Stomach (tissue), 9 donors: ENCODE data around the gene TFEB. TPM values are rescaled to one million over a fixed set of nuclear protein-coding genes. Genes with fewer than 3 reads are reported as not detected.

ENCODE experiments used
- DNase-seq, 2 donors: peaks; one replicate each; pipeline versions ENCODE4 v3.0.0 to v3.0.0-alpha.2; 2013 to 2019
- H3K27ac ChIP-seq, 5 donors: fragments of 200-600 bp in 4 of 5; sonication (generic) in 4 of 5; one replicate each; pipeline ENCODE4 v1.5.1; 2013 to 2019; ENCODE audit warnings: mild to moderate bottlenecking in 1 of 5, moderate library complexity in 1 of 5
- H3K27me3 ChIP-seq, 3 donors: fragments of 200-600 bp; sonication (generic); one replicate each; pipeline ENCODE4 v1.5.1; 2017 to 2019; ENCODE audit warnings: mixed run types in 1 of 3
- H3K36me3 ChIP-seq, 4 donors: fragments of 200-600 bp; sonication (generic); 1 replicate in 3 of 4; 2 replicates in 1 of 4; pipeline ENCODE4 v1.5.1; 2016 to 2019
- H3K4me1 ChIP-seq, 4 donors: fragments of 200-600 bp; sonication (generic); one replicate each; pipeline ENCODE4 v1.5.1; 2016 to 2019
- H3K4me3 ChIP-seq, 4 donors: fragments of 200-600 bp; sonication (generic) in 3 of 4; one replicate each; pipeline ENCODE4 v1.5.1; 2016 to 2019; ENCODE audit warnings: mild to moderate bottlenecking in 1 of 4
- H3K9me3 ChIP-seq, 4 donors: fragments of 200-600 bp; sonication (generic); one replicate each; pipeline ENCODE4 v1.5.1; 2016 to 2019
- EP300 ChIP-seq: sonication (generic); formaldehyde crosslinking; IDR thresholded peaks from one replicate; pipeline ENCODE4 v1.6.1; 2017; ENCODE audit warnings: antibody characterized with exemption
- POLR2A ChIP-seq, 4 donors: fragments of 450-650 bp; IDR thresholded peaks; one replicate each; pipeline ENCODE4 v1.6.1; 2016; ENCODE audit warnings: antibody characterized with exemption in 4 of 4, control low read depth in 2 of 4, mild to moderate bottlenecking in 1 of 4, moderate library complexity in 1 of 4
- POLR2AphosphoS5 ChIP-seq, 3 donors: sonication (generic); formaldehyde crosslinking; IDR thresholded peaks; one replicate each; pipeline ENCODE4 v1.6.1; 2016; ENCODE audit warnings: antibody characterized with exemption in 3 of 3
- WGBS, 5 donors: extraction: QIAGEN DNeasy Blood & Tissue Kit in 3 of 5; methylation state at CpG; one replicate each; pipeline versions ENCODE4 v1.1.5 to v1.1.7; 2013 to 2018; 5-methylcytosine and 5-hydroxymethylcytosine counted together
- intact Hi-C: fragments of 100-400 bp; cut with DNase I; formaldehyde crosslinking; loops from one replicate; pipeline ENCODE4 v1.15.1; 2023; ENCODE audit warnings: low total_unique reads
- polyA plus RNA-seq, 3 donors: library from polyadenylated mRNA; stranded (reverse); fragments of 200-250 nt; gene quantifications; one replicate each; pipeline ENCODE4 v1.2.3, GENCODE V29; 2013
- total RNA-seq, 5 donors: library from RNA; depleted of rRNA; stranded (reverse); fragments of >200 nt; gene quantifications; one replicate each; pipeline versions ENCODE4 v1.1.0 to v1.2.3, GENCODE V29; 2014 to 2016
- TF ChIP-seq, protein P1 (sequence below), 7 experiments: fragments of 450-650 bp in 4 of 7; fragments of 200-600 bp in 3 of 7; sonication (generic) in 3 of 7; IDR thresholded peaks; one replicate each; pipeline ENCODE4 v1.5.1; 2016 to 2019; ENCODE audit warnings: antibody characterized with exemption in 7 of 7, control low read depth in 2 of 7, mild to moderate bottlenecking in 1 of 7
- donor health status: healthy with polysubstance abuse.
- donor health status: Bipolar disorder and iron deficiency.
- donor health status: healthy.

Gene TFEB
- total and polyA plus RNA-seq, 8 donors = 6.4 to 130 (median 13.5) TPM

DNA sequence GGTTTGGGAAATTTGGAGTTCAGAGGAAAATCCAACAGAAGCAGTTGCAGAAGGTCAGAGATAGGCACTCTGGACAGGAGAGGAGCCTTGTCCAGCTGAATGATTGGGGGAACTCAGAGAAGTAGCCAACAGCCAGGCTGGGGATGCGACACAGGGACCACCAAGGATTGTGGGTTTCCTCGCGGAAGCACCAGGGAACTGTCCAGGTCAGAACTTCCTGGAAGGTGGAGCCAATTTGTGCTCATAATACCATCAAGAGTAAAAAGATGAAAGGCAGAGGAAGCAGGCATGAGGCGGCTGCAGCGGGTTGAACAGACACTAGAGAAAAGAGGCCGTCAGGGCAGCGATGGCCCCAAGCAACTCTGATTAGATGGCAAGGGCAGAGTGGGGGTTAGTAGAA, 63.4 kb downstream of the TFEB start:
- Histone ChIP-seq H3K27me3 (peaks cover 0 to 18% (median 0%) of the 10 kb centered on the region in 3 donors), H3K4me3 (no peak overlapping the region), H3K27ac (no peak overlapping the region), H3K4me1 (no peaks in the 10 kb centered on the region), H3K36me3 (no peaks in the 10 kb centered on the region), H3K9me3 (no peaks in the 10 kb centered on the region)
- DNase-seq = no peak
- intact Hi-C loops = no loop called here
- WGBS, 5 donors = 84 to 90% (median 87%) methylated on average over 7 of the region's 7 CpGs
- TF ChIP-seq, protein P1, sequence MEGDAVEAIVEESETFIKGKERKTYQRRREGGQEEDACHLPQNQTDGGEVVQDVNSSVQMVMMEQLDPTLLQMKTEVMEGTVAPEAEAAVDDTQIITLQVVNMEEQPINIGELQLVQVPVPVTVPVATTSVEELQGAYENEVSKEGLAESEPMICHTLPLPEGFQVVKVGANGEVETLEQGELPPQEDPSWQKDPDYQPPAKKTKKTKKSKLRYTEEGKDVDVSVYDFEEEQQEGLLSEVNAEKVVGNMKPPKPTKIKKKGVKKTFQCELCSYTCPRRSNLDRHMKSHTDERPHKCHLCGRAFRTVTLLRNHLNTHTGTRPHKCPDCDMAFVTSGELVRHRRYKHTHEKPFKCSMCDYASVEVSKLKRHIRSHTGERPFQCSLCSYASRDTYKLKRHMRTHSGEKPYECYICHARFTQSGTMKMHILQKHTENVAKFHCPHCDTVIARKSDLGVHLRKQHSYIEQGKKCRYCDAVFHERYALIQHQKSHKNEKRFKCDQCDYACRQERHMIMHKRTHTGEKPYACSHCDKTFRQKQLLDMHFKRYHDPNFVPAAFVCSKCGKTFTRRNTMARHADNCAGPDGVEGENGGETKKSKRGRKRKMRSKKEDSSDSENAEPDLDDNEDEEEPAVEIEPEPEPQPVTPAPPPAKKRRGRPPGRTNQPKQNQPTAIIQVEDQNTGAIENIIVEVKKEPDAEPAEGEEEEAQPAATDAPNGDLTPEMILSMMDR (IDR thresholded peaks at IDR 0.05) = no peak
- TF ChIP-seq POLR2A (IDR thresholded peaks at IDR 0.05) (no peak), EP300 (no peak), POLR2AphosphoS5 (IDR thresholded peaks at IDR 0.05) (no peak)

DNA sequence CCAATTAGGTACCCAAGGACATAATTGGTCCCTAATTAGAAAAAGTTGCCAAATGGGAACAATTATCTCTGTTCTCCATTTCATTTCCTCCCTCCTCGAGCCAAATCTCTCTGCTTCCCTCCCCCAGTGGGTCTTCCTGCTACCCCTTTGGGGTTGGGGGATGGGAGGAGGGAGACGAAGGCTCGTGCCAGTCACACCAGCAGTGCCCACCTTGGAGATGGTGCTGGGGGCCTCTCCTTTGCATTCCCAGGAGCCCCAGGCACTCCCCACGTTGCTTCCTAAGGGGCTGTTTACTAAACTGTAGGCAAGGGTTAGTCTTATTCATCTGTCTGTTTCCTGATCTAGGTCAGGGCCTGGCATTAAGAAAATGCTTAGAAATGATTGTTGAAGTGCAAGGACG, 64.0 kb downstream of the TFEB start:
- no peak overlapping the region for H3K4me3 ChIP-seq
- H3K4me1 ChIP-seq = no peaks in the 10 kb centered on the region
- no peaks in the 10 kb centered on the region for H3K36me3 ChIP-seq
- WGBS, 5 donors = 48 to 62% (median 56%) methylated on average over 5 of the region's 5 CpGs
- no peaks in the 10 kb centered on the region for H3K9me3 ChIP-seq
- intact Hi-C loops = no loop called here
- peaks cover 0 to 18% (median 0%) of the 10 kb centered on the region in 3 donors for H3K27me3 ChIP-seq
- H3K27ac ChIP-seq = no peak overlapping the region
- TF ChIP-seq POLR2A (IDR thresholded peaks at IDR 0.05) (no peak), EP300 (no peak), POLR2AphosphoS5 (IDR thresholded peaks at IDR 0.05) (no peak)
- TF ChIP-seq, protein P1 (IDR thresholded peaks at IDR 0.05) = no peak
- no peak for DNase-seq

DNA sequence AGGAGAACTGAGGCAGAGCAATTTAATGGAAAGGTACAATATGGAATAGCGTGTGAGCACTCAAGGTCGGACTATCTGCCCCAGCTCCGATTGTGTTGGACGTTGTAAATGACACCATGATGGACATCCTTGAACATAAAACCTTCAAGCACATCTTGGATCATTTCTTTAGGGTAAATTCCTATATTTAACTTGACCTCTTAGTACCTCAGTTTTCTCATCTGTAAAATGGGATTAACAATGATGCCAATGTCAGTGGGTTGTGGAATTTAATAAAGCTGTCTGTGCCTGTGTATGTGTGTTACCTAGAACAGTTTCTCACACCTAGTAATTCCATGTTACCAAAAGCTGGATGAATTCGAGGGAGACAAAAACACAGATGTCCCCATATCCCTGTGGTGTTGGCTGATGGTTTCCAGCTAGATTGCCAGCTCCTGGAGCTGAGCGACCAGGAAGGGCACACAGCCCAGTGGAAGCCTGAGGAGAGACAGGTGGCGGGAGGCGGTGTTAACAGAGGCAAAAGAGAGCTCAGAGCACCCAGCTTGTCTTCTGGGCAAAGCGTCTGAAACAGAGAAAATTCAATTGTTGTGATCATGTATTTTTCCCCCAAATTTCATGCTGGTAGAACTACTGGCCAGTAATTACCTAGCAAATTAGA, 64.6 kb downstream of the TFEB start:
- WGBS, 5 donors = 82 to 87% (median 86%) methylated on average over 9 of the region's 9 CpGs
- intact Hi-C loops = no loop called here

DNA sequence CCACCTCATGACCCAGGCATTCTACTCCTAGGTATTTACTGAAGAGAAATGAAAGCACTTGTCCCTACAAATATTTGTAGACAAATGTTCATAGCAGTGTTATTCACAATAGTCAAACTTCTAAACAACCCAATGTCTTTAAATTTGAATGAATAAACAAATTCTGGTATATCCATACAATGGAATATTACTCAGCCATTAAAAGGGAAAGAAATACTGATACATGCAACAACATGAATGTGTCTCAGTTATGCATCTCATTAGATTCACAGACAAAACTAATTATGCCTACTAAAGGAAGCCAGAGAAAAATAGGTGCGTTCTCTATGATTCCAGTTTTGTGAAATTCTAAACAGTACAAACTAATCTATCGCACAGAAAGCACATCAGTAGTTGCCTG, 66.4 kb downstream of the TFEB start:
- TF ChIP-seq, protein P1 (IDR thresholded peaks at IDR 0.05) = no peak
- TF ChIP-seq POLR2A (IDR thresholded peaks at IDR 0.05) (no peak), EP300 (no peak), POLR2AphosphoS5 (IDR thresholded peaks at IDR 0.05) (no peak)
- H3K36me3 ChIP-seq = no peaks in the 10 kb centered on the region
- no peaks in the 10 kb centered on the region for H3K4me1 ChIP-seq
- intact Hi-C loops = no loop called here
- no peaks in the 10 kb centered on the region for H3K9me3 ChIP-seq
- peaks cover 0 to 18% (median 0%) of the 10 kb centered on the region in 3 donors for H3K27me3 ChIP-seq
- 93 to 98% (median 95%) methylated on average over 2 of the region's 2 CpGs for WGBS, 5 donors
- no peak for DNase-seq
- H3K27ac ChIP-seq = no peak overlapping the region
- no peak overlapping the region for H3K4me3 ChIP-seq

More for the DNA sequence above, 64.6 kb downstream of the TFEB start:
- no peak for TF ChIP-seq EP300
- TF ChIP-seq, protein P1 (IDR thresholded peaks at IDR 0.05) = no peak
- no peak for TF ChIP-seq POLR2A (IDR thresholded peaks at IDR 0.05)
- TF ChIP-seq POLR2AphosphoS5 (IDR thresholded peaks at IDR 0.05) = no peak
- Histone ChIP-seq H3K4me1 (no peaks in the 10 kb centered on the region), H3K9me3 (no peaks in the 10 kb centered on the region), H3K4me3 (no peak overlapping the region), H3K27ac (no peak overlapping the region), H3K27me3 (peaks cover 0 to 18% (median 0%) of the 10 kb centered on the region in 3 donors), H3K36me3 (no peaks in the 10 kb centered on the region)
- DNase-seq = no peak
